ENCODE data around the gene NPR3.

- TF ChIP-seq EZH2phosphoT487 (IDR thresholded peaks at IDR 0.05; ENCODE audit: insufficient read depth, low read depth): no peak
- TF ChIP-seq EZH2 (IDR thresholded peaks at IDR 0.05; ENCODE audit: insufficient read depth, poor library complexity, severe bottlenecking): no peak
Measured at GRCh38 chr5:32690153-32690552, 21.0 kb upstream of the NPR3 start.

All from GM23248 (cell line).